Measurements from ENCODE around the gene MIGA2. TPM values are rescaled to one million over a fixed set of nuclear protein-coding genes. Genes with fewer than 3 reads are reported as not detected.

MIGA2 gene
- total and polyA plus RNA-seq, 4 donors, result 8.0 to 42.6 (median 16.9) TPM

DNA sequence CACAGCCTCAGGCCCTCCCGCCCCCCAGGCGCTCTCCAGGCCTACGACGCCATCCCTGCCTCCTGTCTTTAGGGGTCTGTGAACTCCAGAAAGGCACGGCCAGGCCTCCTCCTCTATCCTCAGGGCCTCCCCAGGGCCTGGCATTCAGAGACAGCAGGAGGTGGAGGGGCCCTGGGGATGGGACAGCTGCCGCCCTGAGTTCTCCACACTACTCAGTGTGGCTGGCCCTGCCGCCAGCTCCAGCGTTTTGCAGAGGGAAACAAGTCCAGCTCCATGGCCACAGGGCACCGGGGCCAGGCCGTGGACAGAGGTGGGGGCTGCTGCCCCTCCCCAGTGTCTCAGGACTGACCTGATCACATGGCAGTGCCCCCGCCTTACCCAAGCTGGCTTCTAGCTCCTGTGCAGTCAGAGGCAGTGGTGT is 24.7 kb upstream of the MIGA2 start:
- Histone ChIP-seq H3K27ac (ENCODE audit: low read depth in 1 of 2, low read length in 2 of 2) (no peak overlapping the region), H3K27me3 (ENCODE audit: control insufficient read depth in 4 of 4, insufficient read depth in 4 of 4, low read length in 3 of 4) (no peaks in the 10 kb centered on the region), H3K9ac (ENCODE audit: low read depth in 1 of 2, low read length in 2 of 2) (no peak overlapping the region), H3K4me3 (ENCODE audit: low read depth in 1 of 3, low read length in 3 of 3) (no peak overlapping the region), H3K4me1 (ENCODE audit: control insufficient read depth in 4 of 4, insufficient read depth in 4 of 4, low read length in 3 of 4) (peaks cover 0 to 8% (median 3%) of the 10 kb centered on the region in 4 donors), H3K36me3 (ENCODE audit: control insufficient read depth in 4 of 4, insufficient read depth in 3 of 4, low read depth in 1 of 4, low read length in 3 of 4) (peaks cover 0 to 19% (median 3%) of the 10 kb centered on the region in 4 donors), H3K9me3 (ENCODE audit: control insufficient read depth in 4 of 4, low read length in 3 of 4) (no peaks in the 10 kb centered on the region)
- no peak for DNase-seq (ENCODE audit: low spot score)
- 94% methylated on average over 11 of the region's 11 CpGs for WGBS
- TF ChIP-seq FOXA2 (IDR thresholded peaks at IDR 0.05) (no peak), NR2F2 (IDR thresholded peaks at IDR 0.05) (no peak), EGR1 (IDR thresholded peaks at IDR 0.05; ENCODE audit: low read depth in 2 of 2) (no peak), HNF4G (IDR thresholded peaks at IDR 0.05) (no peak), FOXA1 (IDR thresholded peaks at IDR 0.05) (no peak), TAF1 (conservative IDR thresholded peaks at IDR 0.05) (no peak), YY1 (IDR thresholded peaks at IDR 0.05) (no peak), HNF4A (conservative IDR thresholded peaks at IDR 0.05) (no peak)
- TF ChIP-seq, protein P1, sequence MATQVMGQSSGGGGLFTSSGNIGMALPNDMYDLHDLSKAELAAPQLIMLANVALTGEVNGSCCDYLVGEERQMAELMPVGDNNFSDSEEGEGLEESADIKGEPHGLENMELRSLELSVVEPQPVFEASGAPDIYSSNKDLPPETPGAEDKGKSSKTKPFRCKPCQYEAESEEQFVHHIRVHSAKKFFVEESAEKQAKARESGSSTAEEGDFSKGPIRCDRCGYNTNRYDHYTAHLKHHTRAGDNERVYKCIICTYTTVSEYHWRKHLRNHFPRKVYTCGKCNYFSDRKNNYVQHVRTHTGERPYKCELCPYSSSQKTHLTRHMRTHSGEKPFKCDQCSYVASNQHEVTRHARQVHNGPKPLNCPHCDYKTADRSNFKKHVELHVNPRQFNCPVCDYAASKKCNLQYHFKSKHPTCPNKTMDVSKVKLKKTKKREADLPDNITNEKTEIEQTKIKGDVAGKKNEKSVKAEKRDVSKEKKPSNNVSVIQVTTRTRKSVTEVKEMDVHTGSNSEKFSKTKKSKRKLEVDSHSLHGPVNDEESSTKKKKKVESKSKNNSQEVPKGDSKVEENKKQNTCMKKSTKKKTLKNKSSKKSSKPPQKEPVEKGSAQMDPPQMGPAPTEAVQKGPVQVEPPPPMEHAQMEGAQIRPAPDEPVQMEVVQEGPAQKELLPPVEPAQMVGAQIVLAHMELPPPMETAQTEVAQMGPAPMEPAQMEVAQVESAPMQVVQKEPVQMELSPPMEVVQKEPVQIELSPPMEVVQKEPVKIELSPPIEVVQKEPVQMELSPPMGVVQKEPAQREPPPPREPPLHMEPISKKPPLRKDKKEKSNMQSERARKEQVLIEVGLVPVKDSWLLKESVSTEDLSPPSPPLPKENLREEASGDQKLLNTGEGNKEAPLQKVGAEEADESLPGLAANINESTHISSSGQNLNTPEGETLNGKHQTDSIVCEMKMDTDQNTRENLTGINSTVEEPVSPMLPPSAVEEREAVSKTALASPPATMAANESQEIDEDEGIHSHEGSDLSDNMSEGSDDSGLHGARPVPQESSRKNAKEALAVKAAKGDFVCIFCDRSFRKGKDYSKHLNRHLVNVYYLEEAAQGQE (IDR thresholded peaks at IDR 0.05), result no peak
- TF ChIP-seq, protein P2, sequence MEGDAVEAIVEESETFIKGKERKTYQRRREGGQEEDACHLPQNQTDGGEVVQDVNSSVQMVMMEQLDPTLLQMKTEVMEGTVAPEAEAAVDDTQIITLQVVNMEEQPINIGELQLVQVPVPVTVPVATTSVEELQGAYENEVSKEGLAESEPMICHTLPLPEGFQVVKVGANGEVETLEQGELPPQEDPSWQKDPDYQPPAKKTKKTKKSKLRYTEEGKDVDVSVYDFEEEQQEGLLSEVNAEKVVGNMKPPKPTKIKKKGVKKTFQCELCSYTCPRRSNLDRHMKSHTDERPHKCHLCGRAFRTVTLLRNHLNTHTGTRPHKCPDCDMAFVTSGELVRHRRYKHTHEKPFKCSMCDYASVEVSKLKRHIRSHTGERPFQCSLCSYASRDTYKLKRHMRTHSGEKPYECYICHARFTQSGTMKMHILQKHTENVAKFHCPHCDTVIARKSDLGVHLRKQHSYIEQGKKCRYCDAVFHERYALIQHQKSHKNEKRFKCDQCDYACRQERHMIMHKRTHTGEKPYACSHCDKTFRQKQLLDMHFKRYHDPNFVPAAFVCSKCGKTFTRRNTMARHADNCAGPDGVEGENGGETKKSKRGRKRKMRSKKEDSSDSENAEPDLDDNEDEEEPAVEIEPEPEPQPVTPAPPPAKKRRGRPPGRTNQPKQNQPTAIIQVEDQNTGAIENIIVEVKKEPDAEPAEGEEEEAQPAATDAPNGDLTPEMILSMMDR (IDR thresholded peaks at IDR 0.05; ENCODE audit: low read depth, low read length, missing input control), result no peak
- TF ChIP-seq, protein P3, sequence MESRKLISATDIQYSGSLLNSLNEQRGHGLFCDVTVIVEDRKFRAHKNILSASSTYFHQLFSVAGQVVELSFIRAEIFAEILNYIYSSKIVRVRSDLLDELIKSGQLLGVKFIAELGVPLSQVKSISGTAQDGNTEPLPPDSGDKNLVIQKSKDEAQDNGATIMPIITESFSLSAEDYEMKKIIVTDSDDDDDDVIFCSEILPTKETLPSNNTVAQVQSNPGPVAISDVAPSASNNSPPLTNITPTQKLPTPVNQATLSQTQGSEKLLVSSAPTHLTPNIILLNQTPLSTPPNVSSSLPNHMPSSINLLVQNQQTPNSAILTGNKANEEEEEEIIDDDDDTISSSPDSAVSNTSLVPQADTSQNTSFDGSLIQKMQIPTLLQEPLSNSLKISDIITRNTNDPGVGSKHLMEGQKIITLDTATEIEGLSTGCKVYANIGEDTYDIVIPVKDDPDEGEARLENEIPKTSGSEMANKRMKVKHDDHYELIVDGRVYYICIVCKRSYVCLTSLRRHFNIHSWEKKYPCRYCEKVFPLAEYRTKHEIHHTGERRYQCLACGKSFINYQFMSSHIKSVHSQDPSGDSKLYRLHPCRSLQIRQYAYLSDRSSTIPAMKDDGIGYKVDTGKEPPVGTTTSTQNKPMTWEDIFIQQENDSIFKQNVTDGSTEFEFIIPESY (IDR thresholded peaks at IDR 0.05), result no peak
- TF ChIP-seq, protein P4, sequence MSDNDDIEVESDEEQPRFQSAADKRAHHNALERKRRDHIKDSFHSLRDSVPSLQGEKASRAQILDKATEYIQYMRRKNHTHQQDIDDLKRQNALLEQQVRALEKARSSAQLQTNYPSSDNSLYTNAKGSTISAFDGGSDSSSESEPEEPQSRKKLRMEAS (IDR thresholded peaks at IDR 0.05), result no peak

DNA sequence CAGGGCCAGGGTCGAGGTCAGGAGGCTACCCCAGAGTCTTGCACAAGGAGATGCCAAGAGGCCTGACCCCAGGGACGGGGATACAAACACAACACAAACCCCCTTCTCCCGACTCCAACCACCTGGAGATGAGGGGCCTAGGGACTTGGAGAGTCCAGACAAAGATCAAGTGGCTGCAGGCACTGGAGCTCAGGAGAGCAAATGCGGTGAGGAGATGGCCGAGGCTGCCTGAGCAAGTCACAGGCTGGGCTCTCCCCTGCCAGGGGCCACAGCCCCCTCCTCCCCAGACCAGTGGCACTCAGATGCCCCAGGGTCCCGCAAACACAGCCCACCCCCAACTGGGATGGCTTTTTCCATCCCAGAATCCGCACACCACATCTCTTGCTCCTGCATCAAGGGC is 24.1 kb upstream of the MIGA2 start:
- 94% methylated on average over 7 of the region's 7 CpGs for WGBS
- Histone ChIP-seq H3K27me3 (ENCODE audit: control insufficient read depth in 4 of 4, insufficient read depth in 4 of 4, low read length in 3 of 4) (no peaks in the 10 kb centered on the region), H3K4me3 (ENCODE audit: low read depth in 1 of 3, low read length in 3 of 3) (no peak overlapping the region), H3K9ac (ENCODE audit: low read depth in 1 of 2, low read length in 2 of 2) (no peak overlapping the region), H3K9me3 (ENCODE audit: control insufficient read depth in 4 of 4, low read length in 3 of 4) (no peaks in the 10 kb centered on the region), H3K4me1 (ENCODE audit: control insufficient read depth in 4 of 4, insufficient read depth in 4 of 4, low read length in 3 of 4) (peaks cover 0 to 8% (median 3%) of the 10 kb centered on the region in 4 donors), H3K36me3 (ENCODE audit: control insufficient read depth in 4 of 4, insufficient read depth in 3 of 4, low read depth in 1 of 4, low read length in 3 of 4) (peaks cover 0 to 19% (median 3%) of the 10 kb centered on the region in 4 donors), H3K27ac (ENCODE audit: low read depth in 1 of 2, low read length in 2 of 2) (no peak overlapping the region)
- no peak for DNase-seq (ENCODE audit: low spot score)
- no peak for TF ChIP-seq RAD21 (IDR thresholded peaks at IDR 0.05)
- TF ChIP-seq SP1 (IDR thresholded peaks at IDR 0.05), result no peak
- TF ChIP-seq HNF4A (conservative IDR thresholded peaks at IDR 0.05), result no peak
- TF ChIP-seq, protein P1 (IDR thresholded peaks at IDR 0.05), result no peak
- no peak for TF ChIP-seq JUND (IDR thresholded peaks at IDR 0.05)
- TF ChIP-seq RXRA (IDR thresholded peaks at IDR 0.05), result no peak
- TF ChIP-seq, protein P3 (IDR thresholded peaks at IDR 0.05), result no peak
- TF ChIP-seq NR2F2 (IDR thresholded peaks at IDR 0.05), result no peak
- TF ChIP-seq FOXA1 (IDR thresholded peaks at IDR 0.05), result no peak
- no peak for TF ChIP-seq TAF1 (conservative IDR thresholded peaks at IDR 0.05)
- no peak for TF ChIP-seq GABPA (IDR thresholded peaks at IDR 0.05 in 1 of 2, conservative IDR thresholded peaks at IDR 0.05 in 1 of 2)
- TF ChIP-seq, protein P5, sequence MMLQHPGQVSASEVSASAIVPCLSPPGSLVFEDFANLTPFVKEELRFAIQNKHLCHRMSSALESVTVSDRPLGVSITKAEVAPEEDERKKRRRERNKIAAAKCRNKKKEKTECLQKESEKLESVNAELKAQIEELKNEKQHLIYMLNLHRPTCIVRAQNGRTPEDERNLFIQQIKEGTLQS (IDR thresholded peaks at IDR 0.05), result no peak
- TF ChIP-seq YY1 (IDR thresholded peaks at IDR 0.05), result no peak
